Ascending aorta (tissue), 2 donors: ENCODE measurements around the gene TRIM37. TPM values are rescaled to one million over a fixed set of nuclear protein-coding genes. Genes with fewer than 3 reads are reported as not detected.

Source experiments
- DNase-seq, 2 donors: peaks; one replicate each; pipeline ENCODE4 v3.0.0-alpha.2; 2019; ENCODE audit warnings: low spot score in 2 of 2
- H3K27ac ChIP-seq, 2 donors: fragments of 200-600 bp; sonication (generic); one replicate each; pipeline ENCODE4 v1.5.1; 2016 to 2017; ENCODE audit warnings: mild to moderate bottlenecking in 1 of 2
- H3K27me3 ChIP-seq: fragments of 200-600 bp; sonication (generic); one replicate; pipeline ENCODE4 v1.5.1; 2017
- H3K36me3 ChIP-seq, 2 donors: fragments of 200-600 bp; sonication (generic); one replicate each; pipeline ENCODE4 v1.5.1; 2016
- H3K4me1 ChIP-seq, 2 donors: fragments of 200-600 bp; sonication (generic); one replicate each; pipeline ENCODE4 v1.5.1; 2016 to 2017; ENCODE audit warnings: mild to moderate bottlenecking in 1 of 2
- H3K4me3 ChIP-seq, 2 donors: fragments of 200-600 bp; sonication (generic); one replicate each; pipeline ENCODE4 v1.5.1; 2016 to 2017; ENCODE audit warnings: mild to moderate bottlenecking in 1 of 2
- H3K9me3 ChIP-seq, 2 donors: fragments of 200-600 bp; sonication (generic); one replicate each; pipeline ENCODE4 v1.5.1; 2016
- intact Hi-C: fragments of 100-400 bp; cut with DNase I; formaldehyde crosslinking; loops from one replicate; pipeline ENCODE4 v1.15.1; 2023
- total RNA-seq: library from RNA; depleted of rRNA; stranded (reverse); fragments of >200 nt; gene quantifications from one replicate; pipeline ENCODE4 v1.1.0, GENCODE V29; 2016
- TF ChIP-seq, protein P1 (sequence below), 3 experiments: fragments of 200-600 bp in 2 of 3; fragments of 450-650 bp in 1 of 3; sonication (generic) in 2 of 3; IDR thresholded peaks; one replicate each; pipeline ENCODE4 v1.5.1; 2016 to 2019; ENCODE audit warnings: antibody characterized with exemption in 3 of 3, mild to moderate bottlenecking in 1 of 3, moderate library complexity in 1 of 3

The TRIM37 gene
- total RNA-seq, 1 donor from 2014 or later, result 15.0 TPM

DNA sequence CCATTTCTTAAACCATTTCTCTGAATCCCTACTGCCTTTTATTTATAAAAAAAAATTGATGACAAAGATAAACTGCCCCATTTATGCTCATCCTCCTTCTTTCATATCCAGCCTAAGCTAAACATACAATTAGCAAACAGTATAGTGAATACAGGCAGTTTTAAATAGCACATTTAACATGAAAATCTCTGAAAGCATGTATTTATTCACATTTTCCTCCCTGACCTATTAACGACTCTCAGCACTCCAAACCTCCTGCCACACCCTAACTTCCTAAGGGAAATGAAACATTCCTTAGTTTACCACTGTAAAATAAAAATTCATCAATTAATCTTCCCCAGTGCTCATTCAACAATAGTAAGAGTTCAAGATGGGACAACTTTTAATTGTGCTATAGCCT lies 56.9 kb downstream of the TRIM37 start:
- TF ChIP-seq, protein P1, sequence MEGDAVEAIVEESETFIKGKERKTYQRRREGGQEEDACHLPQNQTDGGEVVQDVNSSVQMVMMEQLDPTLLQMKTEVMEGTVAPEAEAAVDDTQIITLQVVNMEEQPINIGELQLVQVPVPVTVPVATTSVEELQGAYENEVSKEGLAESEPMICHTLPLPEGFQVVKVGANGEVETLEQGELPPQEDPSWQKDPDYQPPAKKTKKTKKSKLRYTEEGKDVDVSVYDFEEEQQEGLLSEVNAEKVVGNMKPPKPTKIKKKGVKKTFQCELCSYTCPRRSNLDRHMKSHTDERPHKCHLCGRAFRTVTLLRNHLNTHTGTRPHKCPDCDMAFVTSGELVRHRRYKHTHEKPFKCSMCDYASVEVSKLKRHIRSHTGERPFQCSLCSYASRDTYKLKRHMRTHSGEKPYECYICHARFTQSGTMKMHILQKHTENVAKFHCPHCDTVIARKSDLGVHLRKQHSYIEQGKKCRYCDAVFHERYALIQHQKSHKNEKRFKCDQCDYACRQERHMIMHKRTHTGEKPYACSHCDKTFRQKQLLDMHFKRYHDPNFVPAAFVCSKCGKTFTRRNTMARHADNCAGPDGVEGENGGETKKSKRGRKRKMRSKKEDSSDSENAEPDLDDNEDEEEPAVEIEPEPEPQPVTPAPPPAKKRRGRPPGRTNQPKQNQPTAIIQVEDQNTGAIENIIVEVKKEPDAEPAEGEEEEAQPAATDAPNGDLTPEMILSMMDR (IDR thresholded peaks at IDR 0.05), result no peak
- intact Hi-C loops, result no loop called here

DNA sequence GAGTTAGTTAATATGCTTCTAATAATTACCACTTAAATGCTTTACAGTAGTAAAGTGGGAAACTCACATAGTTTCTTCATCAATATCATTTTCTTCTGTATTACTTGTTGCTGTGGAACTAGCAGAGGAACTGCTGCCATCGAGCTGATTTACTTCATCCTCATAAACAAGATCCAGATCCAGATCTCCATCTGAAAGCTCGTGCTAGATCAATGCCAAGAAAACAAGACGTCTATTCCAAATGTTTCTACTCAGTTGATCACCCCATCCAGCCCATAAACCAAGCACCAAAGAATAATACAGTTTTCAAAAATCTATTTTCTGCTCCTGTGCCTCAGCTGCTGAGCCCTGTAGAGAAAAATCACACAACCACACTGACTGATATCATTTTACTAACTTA lies 59.1 kb downstream of the TRIM37 start:
- intact Hi-C loops, result no loop called here
- H3K36me3 ChIP-seq, result peaks cover 25 to 78% of the 10 kb centered on the region in 2 donors
- TF ChIP-seq, protein P1 (IDR thresholded peaks at IDR 0.05), result no peak

More for the DNA sequence above, 56.9 kb downstream of the TRIM37 start:
- no peak for DNase-seq
- Histone ChIP-seq H3K27me3 (no peaks in the 10 kb centered on the region), H3K9me3 (no peaks in the 10 kb centered on the region), H3K4me3 (no peak overlapping the region), H3K4me1 (no peaks in the 10 kb centered on the region), H3K27ac (no peak overlapping the region), H3K36me3 (peaks cover 23 to 63% of the 10 kb centered on the region in 2 donors)

DNA sequence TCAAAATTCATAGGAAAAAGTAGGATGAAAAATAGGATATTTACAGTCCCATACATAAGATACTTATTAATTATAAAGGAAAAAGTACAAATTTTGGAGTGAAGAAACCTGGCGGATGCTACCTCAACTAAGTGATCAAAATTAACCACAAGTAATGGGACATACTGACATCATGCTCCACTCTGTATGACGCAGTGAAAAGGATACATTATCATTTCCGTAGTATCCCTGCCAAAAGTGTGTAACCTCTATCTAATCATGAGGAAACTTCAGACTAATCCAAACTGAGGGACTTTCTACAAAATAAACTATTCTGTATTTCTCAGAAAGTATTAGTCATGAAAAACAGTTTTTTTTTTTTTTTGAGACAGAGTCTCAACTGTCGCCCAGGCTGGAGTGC lies 60.5 kb downstream of the TRIM37 start:
- Histone ChIP-seq H3K9me3 (no peaks in the 10 kb centered on the region), H3K27ac (no peak overlapping the region), H3K4me1 (no peaks in the 10 kb centered on the region), H3K36me3 (peaks cover 25 to 79% of the 10 kb centered on the region in 2 donors), H3K4me3 (no peak overlapping the region), H3K27me3 (no peaks in the 10 kb centered on the region)
- intact Hi-C loops, result no loop called here
- DNase-seq, result no peak
- TF ChIP-seq, protein P1 (IDR thresholded peaks at IDR 0.05), result no peak

More for the DNA sequence above, 59.1 kb downstream of the TRIM37 start:
- H3K27ac ChIP-seq, result no peak overlapping the region
- no peaks in the 10 kb centered on the region for H3K27me3 ChIP-seq
- DNase-seq, result no peak
- no peaks in the 10 kb centered on the region for H3K9me3 ChIP-seq
- no peaks in the 10 kb centered on the region for H3K4me1 ChIP-seq
- no peak overlapping the region for H3K4me3 ChIP-seq

DNA sequence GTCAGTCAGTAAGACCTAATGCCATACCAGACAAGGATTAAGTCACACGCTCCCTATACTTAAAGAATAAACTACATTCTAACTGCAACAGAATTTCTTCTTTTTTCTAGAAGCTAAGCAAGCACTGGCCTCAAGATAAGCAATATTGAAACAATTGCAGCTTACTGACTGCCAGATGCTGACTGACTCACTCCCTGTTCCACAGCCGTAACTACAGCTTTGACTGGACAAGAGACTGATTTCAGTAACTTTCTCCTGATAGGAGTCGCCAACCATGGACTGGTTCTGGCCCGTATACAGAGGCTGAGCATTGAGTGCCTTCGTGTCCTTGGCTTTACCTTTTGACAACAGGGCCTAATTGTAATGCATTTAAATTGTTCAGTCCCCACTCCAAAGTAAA lies 67.9 kb downstream of the TRIM37 start:
- no peak for DNase-seq
- intact Hi-C loops, result no loop called here
- Histone ChIP-seq H3K36me3 (peaks cover 9 to 45% of the 10 kb centered on the region in 2 donors), H3K27ac (no peak overlapping the region), H3K9me3 (no peaks in the 10 kb centered on the region), H3K4me3 (no peak overlapping the region), H3K4me1 (no peaks in the 10 kb centered on the region), H3K27me3 (no peaks in the 10 kb centered on the region)
- TF ChIP-seq, protein P1 (IDR thresholded peaks at IDR 0.05), result no peak

DNA sequence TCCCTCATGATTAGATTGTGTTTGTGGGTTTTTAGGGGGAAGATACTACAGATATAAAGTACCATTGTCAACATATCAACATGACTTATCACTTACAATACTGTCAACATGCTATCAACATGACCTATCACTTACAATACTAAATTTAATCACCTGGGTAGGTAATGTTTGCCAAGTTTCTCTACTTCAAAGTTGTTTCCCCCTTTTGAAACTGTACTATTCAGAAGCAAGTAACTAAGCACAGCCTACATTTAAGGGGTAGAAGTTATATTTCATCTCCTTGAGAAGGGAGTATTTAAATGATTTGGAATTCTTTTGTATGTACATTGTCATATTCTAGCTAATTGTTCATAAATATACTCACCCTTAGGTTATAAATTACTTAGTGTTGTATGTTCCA lies 68.7 kb downstream of the TRIM37 start:
- intact Hi-C loops, result no loop called here

More for the DNA sequence above, 68.7 kb downstream of the TRIM37 start:
- Histone ChIP-seq H3K4me3 (no peak overlapping the region), H3K27ac (no peak overlapping the region), H3K4me1 (no peaks in the 10 kb centered on the region), H3K9me3 (no peaks in the 10 kb centered on the region), H3K27me3 (no peaks in the 10 kb centered on the region), H3K36me3 (peaks cover 13 to 42% of the 10 kb centered on the region in 2 donors)
- TF ChIP-seq, protein P1 (IDR thresholded peaks at IDR 0.05), result no peak
- DNase-seq, result no peak
